ENCODE measurements around the gene MCM5.
A peak's percentile ranks its signal among the peaks of the same experiment; 100 is the strongest.
"Not testable (repeated sequence)": the region's sequence is repeated elsewhere in the genome, so short reads cannot be mapped to it uniquely, and the experiment has no call there.

Gene MCM5

DNA sequence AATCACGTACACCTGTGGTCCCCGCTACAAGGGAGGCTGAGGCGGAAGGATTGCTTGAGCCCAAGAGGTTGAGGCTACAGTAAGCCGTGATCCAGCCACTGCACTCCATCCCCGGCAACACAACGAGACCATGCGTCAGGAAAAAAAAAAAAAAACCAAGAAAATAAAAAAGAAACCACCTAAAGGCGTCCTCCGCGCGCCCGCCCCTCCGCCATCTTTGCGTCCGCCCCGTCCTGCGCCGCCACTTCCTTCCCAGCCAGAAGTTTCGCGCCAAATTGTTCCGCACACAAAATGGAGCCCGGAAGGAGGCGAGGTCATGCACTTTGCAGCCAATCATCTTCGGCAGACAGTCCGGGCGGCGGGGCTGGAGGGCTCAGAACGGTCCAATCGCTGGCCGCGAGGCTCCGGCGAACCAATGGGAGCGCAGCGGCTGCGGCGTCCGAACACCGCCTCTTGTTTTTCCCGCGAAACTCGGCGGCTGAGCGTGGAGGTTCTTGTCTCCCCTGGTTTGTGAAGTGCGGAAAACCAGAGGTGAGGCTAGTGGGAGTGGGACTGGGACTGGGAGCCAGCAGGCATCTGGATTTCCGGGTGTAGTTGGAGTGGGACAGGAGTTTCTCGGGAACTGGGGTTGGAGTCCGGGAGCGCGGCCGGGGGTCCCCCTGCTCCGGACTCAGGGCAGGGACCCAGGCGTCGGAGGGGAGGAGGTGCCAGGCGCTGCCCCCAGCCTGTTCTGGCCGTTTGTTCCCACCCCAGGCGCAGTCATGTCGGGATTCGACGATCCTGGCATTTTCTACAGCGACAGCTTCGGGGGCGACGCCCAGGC, at the start of gene MCM5:
Gene MCM5, plus strand, starts transcription at position 463 of the 823 bp plus-strand sequence. Its CDS starts 299 bp downstream, at position 762.
- DNase-seq (ENCODE audit: low spot score) = peak; percentile 100

DNA sequence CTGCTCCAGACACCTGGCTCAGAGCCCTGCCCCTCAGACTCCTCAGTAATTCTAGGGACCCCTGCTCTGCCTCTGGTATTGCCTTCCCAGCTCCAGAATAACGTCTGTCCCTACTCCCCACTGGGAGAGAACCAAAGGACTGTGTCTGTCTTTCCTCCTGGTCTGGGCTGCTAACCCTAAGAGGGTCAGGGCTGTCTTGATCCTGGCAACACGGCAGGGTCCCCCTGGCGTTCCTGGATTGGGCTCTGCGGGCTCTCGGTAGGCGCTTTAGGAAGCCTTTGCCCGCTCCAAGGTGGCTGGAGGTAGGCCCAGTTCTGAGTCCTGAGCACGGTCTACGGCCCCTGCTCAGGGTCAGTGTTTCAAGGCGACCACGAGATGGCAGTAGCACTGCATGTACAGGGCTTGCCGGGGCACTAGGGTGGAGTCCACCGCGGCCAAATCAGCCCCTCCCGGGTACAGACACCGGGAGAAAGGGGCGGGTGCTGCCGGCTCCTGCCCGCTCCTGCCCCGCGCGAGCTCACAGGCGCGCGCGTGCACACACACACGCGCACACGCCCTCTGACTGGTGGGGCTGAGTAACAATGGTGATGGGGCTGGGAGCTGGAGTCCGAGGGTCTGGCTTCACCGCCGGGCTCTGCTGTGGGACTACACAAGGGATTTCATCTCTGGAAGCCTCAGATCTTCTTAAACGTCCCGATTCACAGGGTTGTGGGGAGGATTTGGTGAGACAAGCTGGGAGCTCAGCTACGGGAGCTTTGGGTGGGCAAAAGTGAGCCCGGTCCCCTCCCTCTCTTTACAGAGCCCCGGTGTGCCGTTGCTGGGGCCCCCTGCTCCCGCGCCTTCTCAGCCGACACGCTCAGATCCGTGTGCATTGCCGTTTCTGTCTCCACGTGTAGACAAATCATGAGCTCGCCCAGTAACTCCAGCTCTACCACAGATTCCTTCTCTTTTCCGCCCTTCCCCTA, 49.1 kb upstream of the MCM5 start:
- peak; percentile 95 for DNase-seq (ENCODE audit: low spot score)

DNA sequence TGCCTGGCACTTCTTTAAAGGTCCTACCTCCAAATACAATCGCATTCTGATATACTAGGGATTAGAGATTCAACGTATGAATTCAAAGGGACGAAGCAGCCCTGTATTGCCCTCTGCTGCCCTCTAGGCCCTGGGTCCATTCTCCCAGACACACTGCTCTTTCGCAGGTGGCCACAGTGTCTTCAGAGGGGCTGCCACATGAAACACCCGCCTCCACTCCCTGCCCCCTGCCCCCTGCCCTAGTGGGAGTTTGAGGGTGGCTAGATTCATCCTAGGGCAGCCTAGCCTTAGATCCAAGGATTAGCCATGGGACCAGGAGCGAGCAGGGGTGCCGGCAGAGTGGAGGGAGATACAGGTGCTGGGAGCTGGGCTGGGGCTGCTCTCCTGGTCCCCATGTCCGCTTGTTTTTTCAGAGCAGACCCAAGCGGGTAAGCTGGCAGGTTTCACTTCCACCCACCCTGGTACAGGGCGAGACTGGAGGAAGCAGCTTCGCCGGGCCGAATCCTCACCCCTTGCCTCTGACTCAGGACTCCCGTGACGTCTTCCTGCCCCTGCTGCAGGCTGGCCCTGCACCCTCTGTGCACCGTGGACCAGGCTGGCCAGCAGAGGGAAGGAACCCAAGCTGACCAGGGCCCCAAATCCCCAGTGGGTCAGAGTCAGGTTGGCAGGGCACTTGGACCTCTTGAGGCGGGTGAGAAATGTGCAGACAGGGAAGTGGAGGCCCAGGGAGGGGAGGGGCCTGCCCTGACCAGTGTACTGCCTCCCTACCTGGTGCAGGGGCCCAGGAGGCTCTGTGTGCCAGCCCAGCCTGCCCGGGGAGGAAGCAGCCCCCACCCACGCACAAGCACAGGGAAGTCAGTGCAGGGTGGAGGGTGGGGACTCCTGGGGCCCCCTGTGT, 47.5 kb upstream of the MCM5 start:
- peak; percentile 61 for DNase-seq (ENCODE audit: low spot score)

DNA sequence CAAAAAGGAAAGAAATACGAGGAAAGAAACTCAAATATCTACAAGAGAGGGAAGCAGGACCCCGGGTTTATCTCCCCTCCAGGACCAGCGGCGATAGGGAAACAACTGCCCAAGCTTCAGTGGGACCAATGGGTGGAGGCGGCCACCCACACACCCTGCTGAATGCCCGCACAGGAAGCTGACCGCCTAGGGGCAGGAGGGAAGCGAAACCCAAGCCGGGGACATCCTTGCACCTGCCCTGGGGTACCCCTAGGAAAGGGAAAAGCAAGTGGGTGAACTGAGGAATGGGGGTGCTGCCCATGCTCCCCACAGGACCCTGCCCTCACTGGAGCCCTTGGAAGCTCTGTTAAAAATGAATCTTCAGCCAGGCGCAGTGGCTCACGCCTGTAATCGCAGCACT, 46.6 kb upstream of the MCM5 start:
- no peak for DNase-seq (ENCODE audit: low spot score)

DNA sequence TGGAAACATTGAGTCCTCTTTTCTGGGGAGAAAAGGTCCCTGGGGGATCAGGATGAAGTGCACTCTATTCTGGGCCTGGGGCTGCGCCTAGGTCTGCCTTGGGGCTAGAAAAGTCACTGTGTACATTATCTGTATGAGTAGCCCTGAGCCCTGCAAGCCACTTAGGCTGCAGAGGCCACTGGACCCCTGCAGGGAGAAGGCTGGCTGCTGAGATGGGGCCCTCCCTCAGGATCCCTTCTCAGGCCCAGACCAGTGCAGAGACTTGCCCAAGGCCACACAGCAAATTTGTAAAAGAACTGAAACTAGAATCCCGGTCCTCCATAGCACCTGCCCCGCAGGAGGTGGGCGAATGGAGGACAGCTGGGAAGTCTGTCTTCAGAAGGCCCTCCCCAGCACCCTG, 45.9 kb upstream of the MCM5 start:
- no peak for DNase-seq (ENCODE audit: low spot score)

DNA sequence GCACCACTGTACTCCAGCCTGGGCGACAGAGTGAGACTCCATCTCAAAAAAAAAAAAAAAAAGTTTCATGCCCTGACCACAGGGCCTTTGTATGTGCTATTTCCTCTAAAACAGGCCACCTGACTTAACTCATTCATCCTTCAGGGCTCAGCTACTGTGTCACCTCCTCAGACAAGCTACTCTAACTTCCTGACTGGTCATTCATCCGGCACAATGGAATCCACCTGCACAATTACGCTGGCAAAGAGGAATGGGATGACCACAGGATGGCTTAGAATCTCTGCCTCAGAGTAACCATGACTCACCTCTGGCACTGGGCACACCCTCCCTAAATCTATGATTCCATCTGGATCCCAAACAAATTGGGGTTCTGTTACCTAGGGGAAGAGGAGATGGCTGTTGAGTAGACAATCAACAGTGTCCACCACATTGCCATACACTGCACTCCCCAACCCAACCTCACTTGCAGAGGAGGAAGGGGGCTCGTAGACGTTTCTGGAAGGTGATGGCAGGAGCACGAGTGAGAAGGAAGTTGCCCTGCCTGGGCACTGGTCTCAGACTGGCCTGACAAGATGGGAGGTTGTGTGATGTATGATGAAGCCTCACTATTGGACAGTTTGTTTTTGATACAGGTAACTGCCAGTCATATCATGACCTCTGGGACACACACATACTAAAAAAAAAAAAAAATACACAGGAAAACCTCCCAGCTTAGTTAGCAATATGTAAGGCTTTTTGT, 41.9 kb upstream of the MCM5 start:
- no peak for DNase-seq (ENCODE audit: low spot score)

DNA sequence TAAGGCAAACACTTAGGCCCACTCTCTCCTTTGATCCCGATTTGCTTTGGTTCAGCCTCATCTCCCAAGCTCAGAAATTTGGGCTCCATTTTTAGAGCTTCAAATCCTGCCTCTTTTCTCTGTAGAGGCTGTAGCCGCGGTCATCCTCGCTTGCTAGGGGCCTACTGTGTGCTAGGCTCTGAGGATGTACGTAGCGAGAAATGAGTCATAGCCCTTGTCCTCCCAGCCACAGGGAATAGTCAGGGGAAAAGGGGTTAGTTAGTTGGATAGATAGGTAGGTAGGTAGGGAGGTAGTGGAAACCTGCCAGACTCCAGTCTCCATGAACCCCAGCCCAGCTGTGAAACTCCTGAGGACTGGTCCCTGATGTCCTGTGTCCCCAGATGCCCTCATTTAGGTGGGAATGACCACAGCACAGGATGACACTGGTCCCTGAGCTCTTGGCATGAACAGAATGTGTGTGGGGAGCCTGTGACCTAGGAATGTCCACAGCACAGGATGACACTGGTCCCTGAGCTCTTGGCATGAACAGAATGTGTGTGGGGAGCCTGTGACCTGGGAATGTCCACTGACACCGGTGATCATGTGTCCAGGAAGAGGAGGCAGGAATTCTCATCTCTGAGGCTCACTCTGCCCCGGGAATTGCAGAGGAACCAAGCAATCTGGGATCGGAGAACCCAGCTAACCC, 40.4 kb upstream of the MCM5 start:
- no peak for DNase-seq (ENCODE audit: low spot score)

DNA sequence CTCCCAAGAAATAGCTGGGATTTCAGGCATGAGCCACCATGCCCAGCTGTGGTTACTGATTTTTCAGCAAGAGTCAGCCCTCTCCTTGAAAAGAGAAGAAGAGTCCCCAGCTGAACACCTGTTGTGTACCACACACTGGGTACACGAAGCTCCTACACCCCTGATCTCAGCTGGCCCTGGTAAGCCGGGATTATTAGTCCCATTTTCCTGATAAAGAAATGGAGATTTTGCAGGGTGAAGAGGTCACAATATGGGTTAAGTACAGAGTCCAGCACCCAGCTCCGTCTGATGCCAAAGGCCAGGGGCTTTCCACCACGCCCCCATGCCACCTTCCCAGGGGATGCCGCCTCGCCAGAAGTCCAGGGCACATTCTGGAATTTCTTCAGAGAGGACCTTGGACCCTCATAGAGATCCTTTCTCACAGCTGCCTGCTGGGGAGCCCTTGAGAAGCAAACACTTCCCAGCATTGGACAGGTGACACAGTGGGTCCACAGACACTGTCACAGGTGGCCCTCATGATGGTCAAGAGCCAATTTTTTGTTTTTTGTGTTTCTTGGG, 38.9 kb upstream of the MCM5 start:
- no peak for DNase-seq (ENCODE audit: low spot score)

DNA sequence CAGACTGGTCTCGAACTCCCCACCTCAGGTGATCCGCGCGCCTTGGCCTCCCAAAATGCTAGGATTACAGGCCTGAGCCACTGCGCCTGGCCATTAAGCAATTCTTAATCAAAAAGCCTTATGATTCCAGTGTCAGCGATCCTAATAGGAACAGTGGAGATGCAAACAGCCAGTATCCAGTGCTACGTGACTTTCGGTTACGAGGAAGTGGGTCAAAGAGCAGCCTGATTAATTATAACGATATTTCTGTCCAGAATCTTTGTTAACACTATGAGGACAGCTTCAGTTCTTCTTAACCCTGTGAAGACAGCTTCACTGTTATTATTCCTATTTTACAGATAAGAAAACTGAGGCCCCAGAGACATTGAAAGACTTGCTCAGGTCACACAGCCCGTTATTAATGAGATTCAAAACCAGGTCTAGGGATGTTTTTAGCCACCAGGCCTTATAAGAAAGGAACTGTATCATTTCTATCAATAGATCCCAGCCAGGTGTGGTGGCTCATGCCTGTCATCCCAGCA, 36.3 kb upstream of the MCM5 start:
- DNase-seq (ENCODE audit: low spot score) = no peak

DNA sequence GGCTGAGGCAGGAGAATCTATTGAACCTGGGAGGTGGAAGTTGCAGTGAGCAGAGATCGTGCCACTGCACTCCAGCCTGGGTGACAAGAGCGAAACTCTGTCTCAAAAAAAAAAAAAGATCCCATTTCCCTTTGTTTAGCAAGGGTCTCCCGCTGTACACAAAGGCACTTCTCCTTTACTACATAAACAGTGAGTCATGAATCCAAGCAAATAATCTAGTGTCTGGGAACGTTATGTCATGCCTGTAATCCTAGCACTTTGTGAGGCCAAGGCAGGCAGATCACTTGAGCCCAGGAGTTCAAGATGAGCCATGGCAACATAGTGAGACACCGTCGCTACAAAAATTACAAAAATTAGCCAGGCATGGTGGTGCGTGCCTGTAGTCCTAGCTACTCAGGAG, 35.7 kb upstream of the MCM5 start:
- DNase-seq (ENCODE audit: low spot score) = not testable (repeated sequence)

DNA sequence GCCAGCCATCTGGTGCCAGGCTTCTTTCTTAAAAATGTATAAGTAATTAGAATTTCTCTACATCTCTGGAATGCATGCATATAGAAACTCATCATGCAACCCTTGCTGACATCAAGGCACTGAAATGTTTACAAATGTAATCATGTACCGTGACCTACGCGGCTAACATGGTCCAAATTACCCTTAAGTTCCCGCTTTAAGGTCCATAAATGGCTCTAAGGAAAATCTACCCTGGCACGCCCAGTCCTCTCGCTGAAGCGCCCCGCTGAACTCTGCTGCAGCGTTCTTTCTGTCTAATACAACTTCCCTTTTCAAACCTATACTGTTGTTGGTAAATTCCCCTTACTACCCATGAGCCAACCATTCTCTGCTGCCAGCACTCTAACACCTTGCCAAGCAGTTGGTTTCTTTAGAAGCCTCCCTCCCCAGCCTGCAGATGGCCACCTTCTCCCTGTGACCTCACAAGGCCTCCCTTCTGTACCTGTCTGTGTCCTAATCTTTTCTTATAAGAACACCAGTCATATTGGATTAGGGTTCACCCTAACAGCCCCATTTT, 32.5 kb upstream of the MCM5 start:
- DNase-seq (ENCODE audit: low spot score) = no peak

DNA sequence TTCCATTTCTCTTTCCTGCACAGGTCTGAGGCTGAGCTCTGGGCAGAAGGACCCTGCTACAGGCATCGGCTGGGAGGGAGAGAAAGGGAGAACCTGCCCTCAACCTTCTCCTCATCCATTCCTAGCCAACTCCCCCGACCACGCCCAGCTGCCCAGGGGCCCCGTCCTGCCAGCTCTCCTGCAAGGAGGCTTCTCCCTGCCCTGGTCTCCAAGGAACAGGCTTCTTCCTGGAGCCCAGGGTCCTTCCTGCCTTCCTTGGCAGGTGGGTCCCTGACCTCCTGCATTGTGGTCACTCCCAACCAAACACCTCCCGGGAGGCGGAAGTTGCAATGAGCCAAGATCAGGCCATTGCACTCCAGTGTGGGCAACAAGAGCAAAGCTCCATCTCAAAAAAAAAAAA, 31.6 kb upstream of the MCM5 start:
- no peak for DNase-seq (ENCODE audit: low spot score)

DNA sequence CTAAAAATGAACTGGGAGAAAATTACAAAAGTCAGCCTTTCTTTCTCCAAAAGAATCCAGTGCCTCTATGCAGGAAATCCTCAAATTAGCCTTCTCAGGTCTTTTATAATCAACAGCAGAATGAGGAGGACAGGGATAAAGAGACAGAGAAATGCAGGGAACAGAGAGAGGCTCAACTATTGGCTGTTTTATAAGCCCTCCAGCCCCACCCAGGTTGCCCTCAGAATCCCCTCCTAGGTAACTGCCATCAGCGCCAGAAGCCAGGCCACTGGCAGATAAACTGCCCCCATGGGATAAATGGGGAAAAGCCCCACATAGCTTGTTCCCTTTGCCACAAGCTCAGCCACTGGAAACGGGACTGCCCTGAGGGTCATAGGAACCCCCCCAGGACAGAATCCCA, 29.9 kb upstream of the MCM5 start:
- DNase-seq (ENCODE audit: low spot score) = no peak

DNA sequence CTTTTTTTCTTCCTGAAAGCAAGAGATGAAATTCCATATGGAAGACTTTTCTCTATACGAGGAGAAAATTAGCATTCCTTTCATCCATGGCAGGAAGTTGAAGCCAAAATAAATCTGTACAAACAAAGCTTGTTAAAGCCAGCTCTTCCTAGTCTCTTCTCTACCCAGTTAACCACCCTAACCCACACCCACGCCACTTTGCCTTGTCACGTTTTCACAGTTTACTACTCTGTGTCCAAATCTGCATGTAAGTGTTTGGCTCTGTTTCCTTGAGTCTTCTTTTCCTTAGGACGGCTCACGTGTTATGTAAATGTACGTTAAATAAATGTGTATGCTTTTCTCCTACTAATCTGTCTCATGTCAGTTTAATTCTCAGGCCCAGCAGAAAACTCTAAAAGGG, 26.2 kb upstream of the MCM5 start:
- no peak for DNase-seq (ENCODE audit: low spot score)

DNA sequence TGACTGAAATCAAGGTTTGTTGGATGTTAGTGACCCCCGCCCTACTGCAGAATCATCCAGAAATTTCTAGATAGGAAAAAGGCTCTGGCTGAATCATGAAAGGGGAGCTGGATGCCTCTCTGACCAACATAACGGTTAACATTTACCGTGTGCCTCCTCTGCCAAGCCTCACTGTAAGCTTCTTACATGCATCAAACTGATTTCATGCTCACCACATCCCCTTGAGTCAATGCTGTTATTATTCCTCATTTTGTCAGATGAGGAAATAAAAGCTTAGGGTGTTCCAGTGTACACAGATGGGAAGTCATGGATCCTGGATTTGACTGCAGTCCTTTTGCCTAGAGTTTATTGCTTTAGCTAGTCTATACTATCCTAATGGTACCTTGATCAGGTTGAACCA, 24.9 kb upstream of the MCM5 start:
- no peak for DNase-seq (ENCODE audit: low spot score)

DNA sequence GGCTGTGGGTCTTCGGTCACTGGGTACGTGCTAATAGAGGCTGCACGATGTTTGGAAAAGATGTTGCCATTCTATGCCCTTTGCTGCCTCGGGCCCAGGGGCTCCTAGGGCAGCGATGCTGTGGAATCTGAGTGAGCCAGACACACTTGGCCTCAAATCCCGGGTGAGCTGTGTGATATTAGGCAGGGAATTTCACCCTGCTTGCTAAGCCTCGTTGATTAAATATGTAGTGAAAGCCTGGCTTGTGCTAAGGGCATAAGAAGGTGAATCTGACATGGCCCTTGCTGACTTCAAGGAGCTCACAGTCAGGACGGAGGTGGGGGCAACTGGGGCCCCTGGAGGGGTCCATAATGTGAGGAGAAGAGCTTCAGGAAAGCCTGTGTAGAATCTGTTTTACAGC, 24.4 kb upstream of the MCM5 start:
- no peak for DNase-seq (ENCODE audit: low spot score)

DNA sequence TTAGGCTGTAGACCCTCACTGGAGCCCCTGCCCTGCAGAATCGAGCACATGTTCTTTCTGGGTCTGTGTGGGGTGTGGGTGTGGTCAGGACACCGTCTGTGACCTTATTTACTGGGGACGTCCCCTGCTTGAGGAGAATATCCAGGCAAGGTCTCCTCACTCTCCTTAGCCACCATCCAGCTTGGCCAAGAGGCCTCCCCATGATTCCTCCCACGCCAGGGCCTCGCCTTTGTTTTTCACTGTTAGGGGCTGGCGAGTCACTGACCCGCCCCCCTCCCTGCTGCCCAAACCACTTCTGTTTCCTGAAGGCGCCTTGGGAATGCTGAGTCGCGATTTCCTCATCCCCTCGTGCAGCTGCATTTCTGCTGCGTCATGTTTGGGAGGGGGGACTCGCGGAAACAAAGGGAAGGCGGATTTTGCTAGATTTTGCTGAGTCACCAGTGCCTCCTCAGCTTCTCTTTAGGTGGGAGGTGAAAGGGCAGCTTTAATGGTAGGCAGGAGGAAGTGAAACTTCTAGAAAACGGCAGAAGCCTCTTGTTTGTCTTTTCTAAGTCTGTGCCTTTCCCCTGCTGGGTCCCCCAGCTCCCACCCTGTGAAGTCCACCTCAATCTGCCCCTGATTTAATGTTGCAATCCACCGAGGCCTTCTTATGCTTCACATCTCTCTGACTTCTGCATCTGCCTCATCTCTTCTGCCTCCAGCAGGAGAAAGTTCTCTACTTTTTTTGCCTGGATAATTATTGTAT, 23.0 kb upstream of the MCM5 start:
- peak; percentile 89 for DNase-seq (ENCODE audit: low spot score)

DNA sequence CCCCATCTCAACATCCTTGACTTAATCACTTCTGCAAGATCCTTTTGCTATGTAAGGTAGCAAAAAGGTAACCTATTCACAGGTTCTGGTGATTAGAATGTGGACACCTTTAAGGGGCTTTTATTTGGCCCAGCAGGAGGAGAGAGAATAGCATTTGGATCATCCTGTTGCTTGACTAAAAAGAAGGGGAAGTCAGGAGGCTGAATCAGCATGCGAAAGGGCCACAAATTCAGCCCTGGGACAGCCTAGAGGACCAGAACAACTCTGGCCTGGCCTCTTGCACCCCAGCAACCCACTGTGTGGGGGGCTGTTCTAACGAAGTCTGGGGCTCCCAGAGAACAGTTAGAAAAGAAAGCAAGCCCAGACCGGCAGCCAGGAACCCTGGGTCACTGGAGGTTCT, 22.2 kb upstream of the MCM5 start:
- DNase-seq (ENCODE audit: low spot score) = no peak

DNA sequence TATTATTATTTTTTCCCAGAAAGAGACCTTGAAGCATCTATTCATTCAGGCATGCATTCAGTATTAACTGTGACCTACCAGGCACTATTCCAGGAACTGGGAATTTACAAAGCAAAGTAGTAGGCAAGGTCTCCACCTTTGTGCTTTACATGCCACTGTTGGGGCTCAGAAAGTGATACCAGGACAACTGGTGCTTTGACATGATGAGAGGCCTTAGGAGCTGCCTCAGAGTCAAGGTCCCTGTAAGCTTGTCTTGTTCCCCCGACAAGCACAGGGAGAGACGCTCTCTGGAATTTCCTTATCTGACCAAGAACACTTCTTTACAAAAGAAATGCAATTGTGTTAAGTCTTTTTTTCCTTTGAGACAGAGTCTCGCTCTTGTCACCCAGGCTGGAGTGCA, 21.3 kb upstream of the MCM5 start:
- DNase-seq (ENCODE audit: low spot score) = no peak

Data from iPS-NIHi11 (cell line).